K562 (cell line): Measurements from ENCODE around the gene SMOC2. TPM values are rescaled to one million over a fixed set of nuclear protein-coding genes. Genes with fewer than 3 reads are reported as not detected.

Experiments used
- ATAC-seq: fragments of 200-7000 bp; cut with Tn5 transposase; 3 replicates; pipeline ENCODE4 v1.9.1; 2020; ENCODE audit warnings: moderate library complexity
- BruUV-seq: library from RNA; stranded (reverse); fragments of 400-500 nt; replicated peaks from 2 replicates; lab custom pipeline; 2021; lab: Mats Ljungman, UMichigan
- CTCF ChIA-PET: fragments of 300-600 bp; formaldehyde crosslinking; extraction: SDS; loops from one replicate; lab custom pipeline; 2021; ENCODE audit warnings: low intra/inter-chr PET ratio; lab: Yijun Ruan, JAX
- POLR2A ChIA-PET: fragments of 300-600, 350-650 bp; sonication (Branson Sonifier 250); formaldehyde crosslinking; extraction: SDS; loops from one replicate; lab custom pipeline; 2021; ENCODE audit warnings: antibody characterized with exemption, inconsistent platforms; lab: Yijun Ruan, JAX
- DNase-seq, 4 experiments: peaks; one replicate each; pipeline versions ENCODE4 v3.0.0 to v3.0.0-alpha.2; 2011 to 2018; ENCODE audit warnings: low spot score in 3 of 4, mixed read lengths in 3 of 4; ENCODE audit errors: extremely low read depth in 1 of 4
- FAIRE-seq: peaks from 2 replicates; lab custom pipeline; 2011; peaks lifted over from hg19 to GRCh38; lab: Jason Lieb, UNC
- H2AFZ ChIP-seq: 2 replicates; pipeline ENCODE4 v1.6.0; 2011; ENCODE audit warnings: low read depth, low read length, control low read depth, inconsistent platforms
- H3K27ac ChIP-seq: fragments of 200-600 bp; 3 replicates; pipeline ENCODE4 v1.8.0; 2011; ENCODE audit warnings: low read depth, mild to moderate bottlenecking, control low read depth, inconsistent platforms, low read length, moderate library complexity, mixed read lengths; ENCODE audit errors: extremely low read depth
- H3K27me3 ChIP-seq, 2 experiments: fragments of 300-600 bp in 1 of 2; 2 replicates in 1 of 2; 3 replicates in 1 of 2; pipeline versions ENCODE4 v1.6.0 to v1.8.0; 2011; ENCODE audit warnings: inconsistent platforms in 2 of 2, low read length in 2 of 2, mild to moderate bottlenecking in 1 of 2, mixed read lengths in 1 of 2, moderate library complexity in 1 of 2; ENCODE audit not compliant: control insufficient read depth in 2 of 2, insufficient read depth in 2 of 2
- H3K36me3 ChIP-seq: fragments of 300-600 bp; 3 replicates; pipeline ENCODE4 v1.8.0; 2011; ENCODE audit warnings: mild to moderate bottlenecking, low read length, inconsistent platforms; ENCODE audit not compliant: control insufficient read depth, insufficient read depth
- H3K4me1 ChIP-seq, 2 experiments: fragments of 200-600 bp in 1 of 2; replicated peaks in 1 of 2; 2 replicates in 1 of 2; 3 replicates in 1 of 2; pipeline versions ENCODE4 v1.5.1 to v1.8.0; 2011; ENCODE audit warnings: inconsistent platforms in 2 of 2, low read length in 2 of 2, mild to moderate bottlenecking in 1 of 2, mixed read lengths in 1 of 2, moderate library complexity in 1 of 2; ENCODE audit not compliant: control insufficient read depth in 2 of 2, insufficient read depth in 2 of 2
- H3K4me2 ChIP-seq: 2 replicates; pipeline ENCODE4 v1.6.1; 2011; ENCODE audit warnings: low read length, control low read depth, inconsistent platforms, mixed read lengths; ENCODE audit not compliant: insufficient read depth
- H3K4me3 ChIP-seq: fragments of 200-600 bp; sonication (generic), shearing (Covaris generic); 2 replicates; pipeline ENCODE4 v1.5.1; 2016; ENCODE audit warnings: control low read depth, inconsistent platforms
- H3K79me2 ChIP-seq: fragments of 200-600 bp; 3 replicates; pipeline ENCODE4 v1.8.0; 2011; ENCODE audit warnings: low read length, inconsistent platforms; ENCODE audit not compliant: control insufficient read depth, insufficient read depth
- H3K9ac ChIP-seq, 2 experiments: 2 replicates each; pipeline versions ENCODE4 v1.6.0 to v1.6.1; 2011; ENCODE audit warnings: low read depth in 2 of 2, low read length in 2 of 2, control low read depth in 1 of 2, inconsistent platforms in 1 of 2, mild to moderate bottlenecking in 1 of 2, mixed read lengths in 1 of 2; ENCODE audit not compliant: insufficient read depth in 1 of 2
- H3K9me1 ChIP-seq: one replicate; pipeline ENCODE4 v1.6.0; 2011; ENCODE audit warnings: inconsistent platforms, mild to moderate bottlenecking, low read length, moderate library complexity; ENCODE audit not compliant: control insufficient read depth, insufficient read depth
- H3K9me3 ChIP-seq: replicated peaks from 2 replicates; pipeline ENCODE4 v1.5.1; 2011; ENCODE audit warnings: low read depth, low read length, inconsistent platforms; ENCODE audit not compliant: control insufficient read depth, insufficient read depth
- H4K20me1 ChIP-seq: replicated peaks from 2 replicates; pipeline ENCODE4 v1.6.1; 2011; ENCODE audit warnings: low read length, inconsistent platforms, mixed read lengths; ENCODE audit not compliant: control insufficient read depth, insufficient read depth
- CBFA2T3 ChIP-seq: fragments of 450-650 bp; IDR thresholded peaks from 2 replicates; pipeline ENCODE4 v1.6.1; 2017
- CBX5 ChIP-seq: IDR thresholded peaks from 2 replicates; pipeline ENCODE4 v1.6.1; 2014; ENCODE audit warnings: low read depth, borderline replicate concordance
- JUNB ChIP-seq: fragments of 450-650 bp; formaldehyde crosslinking; conservative IDR thresholded peaks from 2 replicates; pipeline ENCODE4 v1.4.0; 2020; ENCODE audit warnings: mild to moderate bottlenecking
- MIER1 ChIP-seq: fragments of 450-650 bp; IDR thresholded peaks from 2 replicates; pipeline ENCODE4 v1.6.1; 2016; ENCODE audit warnings: antibody characterized with exemption, mild to moderate bottlenecking, low read depth
- POU5F1 ChIP-seq: fragments of 150-350 bp; IDR thresholded peaks from 2 replicates; pipeline ENCODE4 v1.6.1; 2014; ENCODE audit warnings: borderline replicate concordance, low read length, low read depth, mild to moderate bottlenecking; ENCODE audit not compliant: partially characterized antibody
- SREBF2 ChIP-seq: sonication (generic); formaldehyde crosslinking; IDR thresholded peaks from 2 replicates; pipeline ENCODE4 v1.4.0; 2020; ENCODE audit warnings: mild to moderate bottlenecking, missing genetic modification reagents
- TAF1 ChIP-seq: IDR thresholded peaks from 2 replicates; pipeline ENCODE4 v1.6.1; 2011; ENCODE audit warnings: mild to moderate bottlenecking, low read length, moderate library complexity; ENCODE audit not compliant: insufficient read depth, control insufficient read depth, severe bottlenecking; ENCODE audit errors: extremely low read depth
- ZFP36 ChIP-seq: fragments of 150-350 bp; IDR thresholded peaks from 2 replicates; pipeline ENCODE4 v1.6.1; 2018; ENCODE audit warnings: low read length, low read depth; ENCODE audit not compliant: partially characterized antibody
- ZNF324 ChIP-seq: fragments of 250-450 bp; sonication (Bioruptor Pico); IDR thresholded peaks from 2 replicates; pipeline ENCODE4 v1.4.0; 2020; ENCODE audit warnings: mild to moderate bottlenecking
- ZNF764 ChIP-seq: fragments of 250-450 bp; sonication (Bioruptor Pico); IDR thresholded peaks from 2 replicates; pipeline ENCODE4 v1.4.0; 2020; ENCODE audit warnings: low read depth, mild to moderate bottlenecking, moderate library complexity
- WGBS: fragments of 100-300 bp; shearing (Covaris generic); methylation state at CpG from one replicate; pipeline ENCODE4 v1.1.6; 2016; ENCODE audit warnings: low coverage, mixed read lengths; ENCODE audit not compliant: insufficient coverage; ENCODE audit errors: missing lambda C conversion rate; 5-methylcytosine and 5-hydroxymethylcytosine counted together
- in situ Hi-C: fragments of 300-500 bp; cut with MboI; formaldehyde crosslinking; loops from 4 replicates; pipeline ENCODE4 v1.15.0; 2018; ENCODE audit warnings: inconsistent platforms, mixed read lengths
- intact Hi-C: fragments of 100-400 bp; cut with micrococcal nuclease; formaldehyde crosslinking; loops from 2 replicates; pipeline ENCODE4 v1.14.2; 2022
- polyA plus RNA-seq, 8 experiments: library from polyadenylated mRNA; depleted of rRNA in 4 of 8; stranded (reverse) in 5 of 8; unstranded in 3 of 8; fragments of >200 nt; fragmentation: Nextera tagmentation in 2 of 8; fragmentation: Illumina TruSeq in 1 of 8; extraction: Ambion mirVana in 2 of 8; extraction: Trizol in 1 of 8; gene quantifications; 2 replicates each; pipeline versions ENCODE4 v1.2.1 to v1.2.3, GENCODE V29; 2011 to 2014; ENCODE audit warnings: inconsistent platforms in 1 of 8, missing spikeins in 1 of 8
- total RNA-seq, 7 experiments: library from RNA; depleted of rRNA in 6 of 7; stranded (reverse); fragments of >200 nt in 6 of 7; fragmentation: Illumina TruSeq in 2 of 7; extraction: Trizol in 2 of 7; gene quantifications; 2 replicates each; pipeline versions ENCODE4 v1.2.1 to v1.2.3, GENCODE V29; 2011 to 2021; ENCODE audit warnings: low replicate concordance in 1 of 7
- TF ChIP-seq, protein P1 (sequence below): sonication (generic); formaldehyde crosslinking; IDR thresholded peaks from 2 replicates; pipeline ENCODE4 v1.8.0; 2022; ENCODE audit warnings: missing genetic modification reagents, mild to moderate bottlenecking, borderline replicate concordance
- TF ChIP-seq, protein P2 (sequence below): fragments of 450-650 bp; formaldehyde crosslinking; IDR thresholded peaks from 2 replicates; pipeline ENCODE4 v1.4.0; 2020; ENCODE audit warnings: mild to moderate bottlenecking
- TF ChIP-seq, protein P3 (sequence below): fragments of 250-450 bp; sonication (Bioruptor Pico); IDR thresholded peaks from 2 replicates; pipeline ENCODE4 v1.4.0; 2020; ENCODE audit warnings: borderline replicate concordance

SMOC2 gene
- total and polyA plus RNA-seq, 9 of the 15 experiments (the other 6 are each of a cell fraction or from before 2014, with no cell fraction given): 0.45 to 2.3 (median 1.1) TPM

DNA sequence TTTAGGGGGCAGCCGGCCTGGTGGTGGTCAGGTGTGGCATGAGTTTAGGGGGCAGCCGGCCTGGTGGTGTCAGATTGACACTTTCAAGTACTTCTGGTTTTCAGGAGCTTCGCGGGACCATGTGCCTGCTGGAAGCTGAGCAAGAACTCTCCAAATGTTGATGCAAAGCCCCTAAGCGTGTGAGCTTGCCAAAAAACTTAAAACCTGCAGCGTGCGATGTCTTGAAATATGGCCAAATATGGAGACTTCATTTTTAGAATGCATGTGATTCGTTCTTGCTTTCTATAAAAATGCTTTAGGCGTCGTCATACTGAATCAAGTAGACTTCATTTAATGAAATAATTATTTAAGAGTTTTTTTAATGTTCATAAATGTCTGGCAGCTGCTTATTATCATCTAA lies 149.4 kb downstream of the SMOC2 start (continued):
- TF ChIP-seq ZFP36 (no peak), POU5F1 (no peak), CBX5 (no peak)
- TF ChIP-seq, protein P1, sequence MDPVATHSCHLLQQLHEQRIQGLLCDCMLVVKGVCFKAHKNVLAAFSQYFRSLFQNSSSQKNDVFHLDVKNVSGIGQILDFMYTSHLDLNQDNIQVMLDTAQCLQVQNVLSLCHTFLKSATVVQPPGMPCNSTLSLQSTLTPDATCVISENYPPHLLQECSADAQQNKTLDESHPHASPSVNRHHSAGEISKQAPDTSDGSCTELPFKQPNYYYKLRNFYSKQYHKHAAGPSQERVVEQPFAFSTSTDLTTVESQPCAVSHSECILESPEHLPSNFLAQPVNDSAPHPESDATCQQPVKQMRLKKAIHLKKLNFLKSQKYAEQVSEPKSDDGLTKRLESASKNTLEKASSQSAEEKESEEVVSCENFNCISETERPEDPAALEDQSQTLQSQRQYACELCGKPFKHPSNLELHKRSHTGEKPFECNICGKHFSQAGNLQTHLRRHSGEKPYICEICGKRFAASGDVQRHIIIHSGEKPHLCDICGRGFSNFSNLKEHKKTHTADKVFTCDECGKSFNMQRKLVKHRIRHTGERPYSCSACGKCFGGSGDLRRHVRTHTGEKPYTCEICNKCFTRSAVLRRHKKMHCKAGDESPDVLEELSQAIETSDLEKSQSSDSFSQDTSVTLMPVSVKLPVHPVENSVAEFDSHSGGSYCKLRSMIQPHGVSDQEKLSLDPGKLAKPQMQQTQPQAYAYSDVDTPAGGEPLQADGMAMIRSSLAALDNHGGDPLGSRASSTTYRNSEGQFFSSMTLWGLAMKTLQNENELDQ: no peak
- TF ChIP-seq, protein P2, sequence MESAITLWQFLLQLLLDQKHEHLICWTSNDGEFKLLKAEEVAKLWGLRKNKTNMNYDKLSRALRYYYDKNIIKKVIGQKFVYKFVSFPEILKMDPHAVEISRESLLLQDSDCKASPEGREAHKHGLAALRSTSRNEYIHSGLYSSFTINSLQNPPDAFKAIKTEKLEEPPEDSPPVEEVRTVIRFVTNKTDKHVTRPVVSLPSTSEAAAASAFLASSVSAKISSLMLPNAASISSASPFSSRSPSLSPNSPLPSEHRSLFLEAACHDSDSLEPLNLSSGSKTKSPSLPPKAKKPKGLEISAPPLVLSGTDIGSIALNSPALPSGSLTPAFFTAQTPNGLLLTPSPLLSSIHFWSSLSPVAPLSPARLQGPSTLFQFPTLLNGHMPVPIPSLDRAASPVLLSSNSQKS (CRISPR knock-in tag): no peak

DNA sequence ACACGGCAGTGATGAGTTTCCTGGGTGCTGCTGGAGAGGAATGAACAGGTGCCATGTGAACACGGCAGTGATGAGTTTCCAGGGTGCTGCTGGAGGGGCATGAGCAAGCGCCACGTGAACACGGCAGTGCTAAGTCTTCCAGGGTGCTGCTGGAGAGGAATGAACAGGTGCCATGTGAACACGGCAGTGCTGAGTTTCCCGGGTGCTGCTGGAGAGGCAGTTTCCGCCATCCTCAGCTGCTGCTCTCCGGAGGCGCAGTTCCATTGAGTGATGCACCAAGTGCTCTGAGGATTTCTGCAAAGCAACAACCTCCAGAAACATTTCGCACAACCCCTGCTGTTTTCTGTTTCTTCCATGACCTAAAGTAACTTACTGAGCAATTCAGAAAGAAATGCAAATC lies 155.4 kb downstream of the SMOC2 start:
- BruUV-seq: no TSS peak
- ATAC-seq: no peak
- POLR2A ChIA-PET: interaction anchor here (0.5 kb wide), 1 partner anchor 328 kb away, joined by 3 read pairs; no protein-coding TSS in a partner anchor
- no peaks in the 10 kb centered on the region for H4K20me1 ChIP-seq
- H3K9me3 ChIP-seq: no peaks in the 10 kb centered on the region
- H2AFZ ChIP-seq: no peak overlapping the region
- DNase-seq: no peak
- no peaks in the 10 kb centered on the region for H3K4me1 ChIP-seq
- TF ChIP-seq JUNB (CRISPR knock-in tag): no peak
- TF ChIP-seq, protein P3, sequence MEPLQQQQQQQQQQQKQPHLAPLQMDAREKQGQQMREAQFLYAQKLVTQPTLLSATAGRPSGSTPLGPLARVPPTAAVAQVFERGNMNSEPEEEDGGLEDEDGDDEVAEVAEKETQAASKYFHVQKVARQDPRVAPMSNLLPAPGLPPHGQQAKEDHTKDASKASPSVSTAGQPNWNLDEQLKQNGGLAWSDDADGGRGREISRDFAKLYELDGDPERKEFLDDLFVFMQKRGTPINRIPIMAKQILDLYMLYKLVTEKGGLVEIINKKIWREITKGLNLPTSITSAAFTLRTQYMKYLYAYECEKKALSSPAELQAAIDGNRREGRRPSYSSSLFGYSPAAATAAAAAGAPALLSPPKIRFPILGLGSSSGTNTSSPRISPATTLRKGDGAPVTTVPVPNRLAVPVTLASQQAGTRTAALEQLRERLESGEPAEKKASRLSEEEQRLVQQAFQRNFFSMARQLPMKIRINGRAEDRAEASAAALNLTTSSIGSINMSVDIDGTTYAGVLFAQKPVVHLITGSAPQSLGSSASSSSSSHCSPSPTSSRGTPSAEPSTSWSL (CRISPR knock-in tag): no peak
- no peak for TF ChIP-seq TAF1
- no peak for TF ChIP-seq ZNF764 (CRISPR knock-in tag)
- TF ChIP-seq MIER1: no peak
- no peak for TF ChIP-seq ZNF324
- TF ChIP-seq SREBF2 (CRISPR knock-in tag): no peak
- no peak for TF ChIP-seq CBFA2T3
- WGBS: 11% methylated on average over 11 of the region's 11 CpGs
- no peak overlapping the region for H3K4me2 ChIP-seq
- CTCF ChIA-PET: no interaction called here
- H3K4me3 ChIP-seq: no peak overlapping the region
- no peak overlapping the region for H3K9ac ChIP-seq
- no peaks in the 10 kb centered on the region for H3K36me3 ChIP-seq
- intact Hi-C loops: no loop called here
- H3K27me3 ChIP-seq: peaks cover 0 to 4% of the 10 kb centered on the region in 2 experiments; a peak in 3 of 5 replicates
- H3K9me1 ChIP-seq: no peaks in the 10 kb centered on the region
- no peak for FAIRE-seq
- no peaks in the 10 kb centered on the region for H3K79me2 ChIP-seq
- in situ Hi-C loops: no loop called here
- no peak overlapping the region for H3K27ac ChIP-seq
